Loucy (cell line): Measurements from ENCODE around the gene DUSP9.

Source experiments
- H2AFZ ChIP-seq: fragments of 200-600 bp; sonication (generic); 2 replicates; pipeline ENCODE4 v1.6.0; 2016; ENCODE audit warnings: antibody characterized with exemption, mild to moderate bottlenecking, low read length, moderate library complexity
- H3F3A ChIP-seq: fragments of 200-600 bp; 2 replicates; pipeline ENCODE4 v1.6.0; 2016; ENCODE audit warnings: antibody characterized with exemption, low read depth, mild to moderate bottlenecking
- H3K27me3 ChIP-seq: fragments of 200-600 bp; sonication (generic); 2 replicates; pipeline ENCODE4 v1.6.1; 2014; ENCODE audit warnings: low read length, mild to moderate bottlenecking; ENCODE audit not compliant: insufficient read depth, poor library complexity, severe bottlenecking
- H3K36me3 ChIP-seq: fragments of 200-600 bp; sonication (generic); 2 replicates; pipeline ENCODE4 v1.6.1; 2016; ENCODE audit warnings: low read length; ENCODE audit not compliant: insufficient read depth
- H3K4me1 ChIP-seq: fragments of 200-600 bp; sonication (generic); 2 replicates; pipeline ENCODE4 v1.5.1; 2014; ENCODE audit warnings: low read length, mild to moderate bottlenecking; ENCODE audit not compliant: insufficient read depth, poor library complexity, severe bottlenecking
- H3K4me2 ChIP-seq: fragments of 200-600 bp; sonication (generic); 2 replicates; pipeline ENCODE4 v1.6.0; 2014; ENCODE audit warnings: antibody characterized with exemption, low read length, low read depth, mild to moderate bottlenecking; ENCODE audit not compliant: poor library complexity, severe bottlenecking
- H3K4me3 ChIP-seq: fragments of 200-600 bp; sonication (generic); 2 replicates; pipeline ENCODE4 v1.5.1; 2014; ENCODE audit warnings: low read length, mild to moderate bottlenecking, mixed read lengths; ENCODE audit not compliant: poor library complexity, severe bottlenecking
- H3K79me2 ChIP-seq: fragments of 200-600 bp; sonication (generic); 2 replicates; pipeline ENCODE4 v1.6.1; 2014; ENCODE audit warnings: low read length; ENCODE audit not compliant: insufficient read depth
- H3K9ac ChIP-seq: fragments of 200-600 bp; sonication (generic); 2 replicates; pipeline ENCODE4 v1.6.0; 2014; ENCODE audit warnings: mild to moderate bottlenecking, low read depth, low read length, moderate library complexity; ENCODE audit not compliant: poor library complexity, severe bottlenecking
- H3K9me2 ChIP-seq: fragments of 200-600 bp; sonication (generic); replicated peaks from 2 replicates; pipeline ENCODE4 v1.6.1; 2016; ENCODE audit warnings: low read depth, low read length, mixed read lengths
- H3K9me3 ChIP-seq: fragments of 200-600 bp; sonication (generic); 2 replicates; pipeline ENCODE4 v1.6.1; 2014; ENCODE audit warnings: mild to moderate bottlenecking, antibody characterized with exemption, low read length, low read depth; ENCODE audit not compliant: insufficient read depth
- H4K20me1 ChIP-seq: fragments of 200-600 bp; sonication (generic); 2 replicates; pipeline ENCODE4 v1.6.0; 2014; ENCODE audit warnings: antibody characterized with exemption, low read length, mild to moderate bottlenecking; ENCODE audit not compliant: insufficient read depth, poor library complexity, severe bottlenecking
- CTCF ChIP-seq: fragments of 200-600 bp; sonication (generic); conservative IDR thresholded peaks from 2 replicates; pipeline ENCODE4 v1.5.1; 2014; ENCODE audit warnings: mild to moderate bottlenecking, antibody characterized with exemption, low read length
- EZH2phosphoT487 ChIP-seq: fragments of 200-600 bp; IDR thresholded peaks from 2 replicates; pipeline ENCODE4 v1.6.1; 2018; ENCODE audit warnings: antibody characterized with exemption, mild to moderate bottlenecking, moderate library complexity, borderline replicate concordance

The DUSP9 gene

DNA sequence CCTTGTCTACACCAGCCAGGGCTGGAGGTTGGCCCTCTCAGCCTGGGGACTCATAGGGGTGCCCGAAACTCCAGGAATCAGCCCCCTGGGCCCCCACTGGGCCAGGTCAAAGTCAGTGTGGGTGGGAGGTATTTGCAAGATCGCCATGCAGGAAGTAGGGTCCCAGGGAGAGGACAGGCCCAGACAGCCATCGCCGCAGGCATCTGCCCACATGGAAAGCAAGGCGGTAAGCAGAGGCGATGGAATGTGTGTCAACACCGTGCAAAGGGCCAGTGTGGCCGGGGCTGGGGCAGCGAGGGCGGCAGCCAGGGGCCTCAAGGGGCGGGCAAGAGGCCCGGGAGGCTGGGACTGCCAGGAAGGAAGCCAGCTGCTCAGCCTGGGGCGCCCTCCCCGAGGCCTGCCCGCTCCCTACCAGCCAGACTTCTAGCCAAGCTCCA, 19.3 kb upstream of the DUSP9 start:
- no peaks in the 10 kb centered on the region for H3K27me3 ChIP-seq
- TF ChIP-seq CTCF (no peak), EZH2phosphoT487 (no peak)
- no peaks in the 10 kb centered on the region for H3K9me3 ChIP-seq
- H4K20me1 ChIP-seq = no peaks in the 10 kb centered on the region
- no peak overlapping the region for H3K9ac ChIP-seq
- no peaks in the 10 kb centered on the region for H3K36me3 ChIP-seq
- no peak overlapping the region for H3K4me2 ChIP-seq
- no peaks in the 10 kb centered on the region for H3K4me1 ChIP-seq
- no peaks in the 10 kb centered on the region for H3K79me2 ChIP-seq
- H2AFZ ChIP-seq = no peak overlapping the region
- H3F3A ChIP-seq = no peaks in the 10 kb centered on the region
- no peak overlapping the region for H3K4me3 ChIP-seq
- H3K9me2 ChIP-seq = no peaks in the 10 kb centered on the region

- no peaks in the 10 kb centered on the region for H3K79me2 ChIP-seq
- no peak overlapping the region for H2AFZ ChIP-seq
- H3K4me3 ChIP-seq = no peak overlapping the region
- H3K27me3 ChIP-seq = no peaks in the 10 kb centered on the region
- TF ChIP-seq CTCF (no peak), EZH2phosphoT487 (no peak)
- no peaks in the 10 kb centered on the region for H3K9me2 ChIP-seq
- H3K9me3 ChIP-seq = no peaks in the 10 kb centered on the region
- H3K36me3 ChIP-seq = no peaks in the 10 kb centered on the region
- no peaks in the 10 kb centered on the region for H3F3A ChIP-seq
- H4K20me1 ChIP-seq = no peaks in the 10 kb centered on the region
- H3K4me1 ChIP-seq = no peaks in the 10 kb centered on the region
- H3K4me2 ChIP-seq = no peak overlapping the region
- no peak overlapping the region for H3K9ac ChIP-seq
Observed at GRCh38 chrX:153628129-153628528, 18.9 kb upstream of the DUSP9 start.

- no peaks in the 10 kb centered on the region for H3K79me2 ChIP-seq
- no peaks in the 10 kb centered on the region for H3K27me3 ChIP-seq
- H3F3A ChIP-seq = no peaks in the 10 kb centered on the region
- no peaks in the 10 kb centered on the region for H3K9me2 ChIP-seq
- no peak overlapping the region for H3K4me3 ChIP-seq
- H3K4me2 ChIP-seq = no peak overlapping the region
- no peaks in the 10 kb centered on the region for H3K4me1 ChIP-seq
- H3K9ac ChIP-seq = no peak overlapping the region
- H3K9me3 ChIP-seq = no peaks in the 10 kb centered on the region
- TF ChIP-seq CTCF (no peak), EZH2phosphoT487 (no peak)
- H4K20me1 ChIP-seq = no peaks in the 10 kb centered on the region
- H3K36me3 ChIP-seq = no peaks in the 10 kb centered on the region
- H2AFZ ChIP-seq = no peak overlapping the region
Observed at GRCh38 chrX:153628665-153629064, 18.3 kb upstream of the DUSP9 start.
